HG02678 (cell line): ENCODE results near the gene GPR35.
"Not testable (repeated sequence)": the region's sequence is repeated elsewhere in the genome, so short reads cannot be mapped to it uniquely, and the experiment has no call there.

Experiments used
- ATAC-seq: cut with Tn5 transposase; IDR thresholded peaks from one replicate; pipeline ENCODE4 v1.9.1; 2021; ENCODE audit warnings: mild to moderate bottlenecking, moderate library complexity; ENCODE audit not compliant: unreplicated experiment

GPR35 gene

GRCh38 chr2:240650254-240650965, 25.1 kb downstream of the GPR35 start:
- no peak for ATAC-seq

DNA sequence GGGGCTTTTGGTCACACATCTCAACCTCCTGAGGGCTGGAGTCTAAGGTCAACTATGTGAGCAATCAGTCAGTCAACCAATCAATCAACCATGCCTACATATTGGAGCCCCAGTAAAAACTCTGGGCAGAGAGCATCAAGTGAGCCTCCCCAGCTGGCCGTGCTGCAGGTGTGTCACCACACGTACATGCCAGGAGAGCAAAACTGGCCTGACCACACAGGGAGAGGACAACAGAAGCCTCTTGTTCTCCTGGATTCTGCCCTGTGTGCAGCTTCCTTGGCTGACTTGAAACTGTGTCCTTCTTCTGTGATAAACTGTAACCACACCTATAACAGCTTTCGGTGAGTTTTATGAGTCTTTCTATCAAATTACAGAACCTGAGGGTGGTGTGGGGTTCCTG, 25.9 kb downstream of the GPR35 start:
- no peak for ATAC-seq

DNA sequence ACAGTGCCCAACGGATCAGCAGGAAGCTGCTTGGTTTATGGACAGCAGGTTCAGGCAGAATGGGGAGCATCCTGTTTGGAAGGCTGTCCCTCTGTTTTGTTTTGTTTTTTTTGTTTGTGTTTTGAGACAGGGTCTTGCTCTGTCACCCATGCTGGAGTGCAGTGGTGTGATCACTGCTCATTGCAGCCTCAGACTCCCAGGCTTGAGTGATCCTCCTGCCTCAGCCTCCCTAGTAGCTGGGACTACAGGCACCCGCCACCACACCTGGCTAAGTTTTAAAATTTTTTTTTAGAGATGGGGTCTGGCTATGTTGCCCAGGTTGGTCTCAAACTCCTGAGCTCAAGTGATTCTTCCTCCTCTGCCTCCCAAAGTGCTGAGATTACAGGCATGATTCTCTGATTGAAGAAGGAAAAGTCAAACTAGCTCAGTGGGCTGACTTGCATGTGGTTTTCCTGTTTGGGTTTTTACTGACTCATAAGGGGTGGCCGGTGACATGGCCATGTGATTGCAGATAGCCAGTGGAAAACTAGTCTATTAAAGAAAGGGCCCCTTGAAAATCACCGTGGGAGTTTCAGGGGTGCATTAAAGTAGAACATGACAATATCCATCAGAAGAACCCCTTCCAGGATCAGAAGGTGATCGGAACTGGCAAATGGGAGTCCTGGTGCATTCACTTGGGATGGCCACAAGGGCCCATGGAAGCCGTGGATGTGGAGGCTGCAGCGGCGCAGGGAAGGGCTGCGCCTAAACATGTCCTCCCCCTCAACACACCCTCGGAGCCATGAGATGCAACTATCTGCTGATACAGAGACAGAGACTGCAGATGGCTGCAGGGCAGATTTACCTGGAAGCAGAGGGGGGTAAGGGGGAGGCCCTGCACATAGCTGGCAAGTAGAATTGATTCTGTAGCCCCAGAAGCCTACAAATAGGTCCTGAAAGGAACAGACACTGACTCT, 30.9 kb downstream of the GPR35 start:
- ATAC-seq = no peak

DNA sequence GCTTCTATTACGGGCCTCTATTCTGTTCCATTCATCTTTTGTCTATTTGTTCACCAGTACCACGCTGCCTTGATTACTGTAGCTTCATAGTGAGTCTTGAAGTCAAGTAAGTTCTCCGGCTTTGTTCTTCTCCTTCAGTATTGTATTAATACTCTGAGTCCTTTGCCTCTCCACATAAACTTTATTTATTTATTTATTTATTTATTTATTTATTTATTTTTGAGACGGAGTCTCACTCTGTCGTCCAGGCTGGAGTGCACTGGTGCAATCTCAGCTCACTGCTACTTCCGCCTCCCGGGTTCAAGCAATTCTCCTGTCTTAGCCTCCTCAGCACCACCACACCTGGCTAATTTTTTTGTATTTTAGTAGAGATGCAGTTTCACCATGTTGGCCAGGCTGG, 34.6 kb downstream of the GPR35 start:
- not testable (repeated sequence) for ATAC-seq

- ATAC-seq = no peak
Observed at GRCh38 chr2:240662681-240663080, 37.4 kb downstream of the GPR35 start.

GRCh38 chr2:240663546-240664190, 38.4 kb downstream of the GPR35 start:
- ATAC-seq = no peak

DNA sequence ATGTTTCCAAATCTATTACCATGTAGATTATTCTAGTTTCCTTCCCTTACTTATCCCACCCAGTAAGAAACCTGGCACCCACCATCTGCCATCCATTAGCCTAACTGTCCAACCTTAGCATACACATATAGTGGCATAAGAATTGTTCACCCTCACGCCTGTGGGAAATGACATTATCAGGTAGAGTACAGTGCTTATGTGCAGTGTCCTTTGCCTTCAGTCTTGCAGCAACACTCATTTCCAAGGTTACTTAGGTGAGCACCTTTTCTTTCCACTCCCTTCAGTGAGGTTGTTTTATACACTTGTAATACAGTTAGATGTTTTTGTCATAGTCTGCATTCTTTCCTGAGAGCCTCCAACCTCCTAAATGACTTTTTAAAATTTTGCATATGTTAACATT, 39.3 kb downstream of the GPR35 start:
- ATAC-seq = no peak

GRCh38 chr2:240670402-240670801, 45.1 kb downstream of the GPR35 start:
- ATAC-seq = no peak

- ATAC-seq = no peak
Observed at GRCh38 chr2:240670950-240671349, 45.7 kb downstream of the GPR35 start.

- ATAC-seq = no peak
Observed at GRCh38 chr2:240672076-240672700, 46.9 kb downstream of the GPR35 start.

- ATAC-seq = no peak
Observed at GRCh38 chr2:240672701-240673190, 47.5 kb downstream of the GPR35 start.

- not testable (repeated sequence) for ATAC-seq
Observed at GRCh38 chr2:240674461-240675184, 49.3 kb downstream of the GPR35 start.

GRCh38 chr2:240675345-240675744, 50.1 kb downstream of the GPR35 start:
- not testable (repeated sequence) for ATAC-seq

DNA sequence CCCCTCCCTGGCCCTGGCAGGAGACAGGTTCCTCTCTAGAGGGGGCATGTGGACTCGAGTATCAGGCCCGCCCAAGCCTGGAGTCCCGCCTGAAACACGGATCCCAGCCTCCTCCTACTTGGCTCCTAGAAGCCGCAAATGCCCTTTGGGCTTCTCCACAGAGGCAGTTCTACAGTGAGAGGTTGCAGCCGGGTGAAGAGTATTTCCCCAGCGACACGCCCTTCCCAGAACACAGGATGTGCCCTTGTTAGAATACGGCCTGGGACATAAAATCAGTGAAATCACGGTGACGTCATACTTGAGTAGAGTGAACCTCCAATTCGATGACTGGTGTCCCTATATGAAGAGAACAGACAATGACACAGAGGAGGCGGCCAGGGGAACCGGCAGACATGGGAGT, 52.8 kb downstream of the GPR35 start:
- ATAC-seq = not testable (repeated sequence)

GRCh38 chr2:240678909-240679308, 53.6 kb downstream of the GPR35 start:
- ATAC-seq = not testable (repeated sequence)

- not testable (repeated sequence) for ATAC-seq
Observed at GRCh38 chr2:240680185-240680584, 54.9 kb downstream of the GPR35 start.
